GM12878 (cell line): ENCODE data around the gene CXCL14.

Source experiments
- BHLHE40 ChIP-seq, 2 experiments: fragments of 450-650 bp in 1 of 2; IDR thresholded peaks; 2 replicates each; pipeline ENCODE4 v1.6.1; 2011 to 2017; ENCODE audit warnings: low read depth in 2 of 2, borderline replicate concordance in 1 of 2, improper control_type of control experiment in 1 of 2, low read length in 1 of 2, mild to moderate bottlenecking in 1 of 2
- EP300 ChIP-seq, 2 experiments: fragments of 150-350 bp in 1 of 2; IDR thresholded peaks; 2 replicates each; pipeline ENCODE4 v1.6.1; 2011 to 2012; ENCODE audit warnings: low read depth in 2 of 2, low read length in 2 of 2, borderline replicate concordance in 1 of 2, improper control_type of control experiment in 1 of 2, inconsistent platforms in 1 of 2; ENCODE audit not compliant: control insufficient read depth in 1 of 2
- NFIC ChIP-seq: IDR thresholded peaks from 2 replicates; pipeline ENCODE4 v1.6.1; 2012; ENCODE audit warnings: low read depth, mild to moderate bottlenecking, inconsistent platforms, low read length, moderate library complexity
- NFYA ChIP-seq: IDR thresholded peaks from 2 replicates; pipeline ENCODE4 v1.6.1; 2011; ENCODE audit warnings: low read depth, mild to moderate bottlenecking, low read length, improper control_type of control experiment, borderline replicate concordance
- NFYB ChIP-seq: IDR thresholded peaks from 2 replicates; pipeline ENCODE4 v1.6.1; 2011; ENCODE audit warnings: low read depth, mild to moderate bottlenecking, low read length, improper control_type of control experiment, moderate library complexity; ENCODE audit not compliant: insufficient read depth
- POLR2A ChIP-seq: IDR thresholded peaks from 2 replicates; pipeline ENCODE4 v1.6.1; 2011; ENCODE audit warnings: low read depth, mild to moderate bottlenecking, low read length
- RAD21 ChIP-seq: IDR thresholded peaks from 2 replicates; pipeline ENCODE4 v1.6.1; 2011; ENCODE audit warnings: mild to moderate bottlenecking, low read depth, low read length, moderate library complexity; ENCODE audit not compliant: insufficient read depth
- SPI1 ChIP-seq: IDR thresholded peaks from 2 replicates; pipeline ENCODE4 v1.6.1; 2011; ENCODE audit warnings: low read depth, mild to moderate bottlenecking, low read length, moderate library complexity, borderline replicate concordance; ENCODE audit not compliant: insufficient read depth
- SRF ChIP-seq, 2 experiments: IDR thresholded peaks; 2 replicates each; pipeline ENCODE4 v1.6.1; 2011; ENCODE audit warnings: low read depth in 2 of 2, low read length in 2 of 2, mild to moderate bottlenecking in 1 of 2, moderate library complexity in 1 of 2
- TF ChIP-seq, protein P1 (sequence below), 3 experiments: IDR thresholded peaks in 2 of 3; conservative IDR thresholded peaks in 1 of 3; 2 replicates each; pipeline ENCODE4 v1.5.1; 2011; ENCODE audit warnings: low read depth in 3 of 3, low read length in 3 of 3, mild to moderate bottlenecking in 3 of 3, control low read depth in 2 of 3, moderate library complexity in 2 of 3, inconsistent platforms in 1 of 3, mixed read lengths in 1 of 3; ENCODE audit not compliant: control insufficient read depth in 2 of 3, insufficient read depth in 1 of 3; ENCODE audit errors: extremely low read depth in 1 of 3
- TF ChIP-seq, protein P2 (sequence below): fragments of 450-650 bp; IDR thresholded peaks from 2 replicates; pipeline ENCODE4 v1.6.1; 2016; ENCODE audit warnings: mild to moderate bottlenecking, moderate library complexity, borderline replicate concordance
- TF ChIP-seq, protein P3 (sequence below): IDR thresholded peaks from 2 replicates; pipeline ENCODE4 v1.6.1; 2012; ENCODE audit warnings: low read depth, low read length, improper control_type of control experiment
- TF ChIP-seq, protein P4 (sequence below): IDR thresholded peaks from 2 replicates; pipeline ENCODE4 v1.6.1; 2011; ENCODE audit warnings: mild to moderate bottlenecking, low read depth, low read length, moderate library complexity; ENCODE audit not compliant: insufficient replicate concordance
- TF ChIP-seq, protein P5 (sequence below): IDR thresholded peaks from 2 replicates; pipeline ENCODE4 v1.6.1; 2011; ENCODE audit warnings: low read depth, low read length, improper control_type of control experiment, borderline replicate concordance

DNA sequence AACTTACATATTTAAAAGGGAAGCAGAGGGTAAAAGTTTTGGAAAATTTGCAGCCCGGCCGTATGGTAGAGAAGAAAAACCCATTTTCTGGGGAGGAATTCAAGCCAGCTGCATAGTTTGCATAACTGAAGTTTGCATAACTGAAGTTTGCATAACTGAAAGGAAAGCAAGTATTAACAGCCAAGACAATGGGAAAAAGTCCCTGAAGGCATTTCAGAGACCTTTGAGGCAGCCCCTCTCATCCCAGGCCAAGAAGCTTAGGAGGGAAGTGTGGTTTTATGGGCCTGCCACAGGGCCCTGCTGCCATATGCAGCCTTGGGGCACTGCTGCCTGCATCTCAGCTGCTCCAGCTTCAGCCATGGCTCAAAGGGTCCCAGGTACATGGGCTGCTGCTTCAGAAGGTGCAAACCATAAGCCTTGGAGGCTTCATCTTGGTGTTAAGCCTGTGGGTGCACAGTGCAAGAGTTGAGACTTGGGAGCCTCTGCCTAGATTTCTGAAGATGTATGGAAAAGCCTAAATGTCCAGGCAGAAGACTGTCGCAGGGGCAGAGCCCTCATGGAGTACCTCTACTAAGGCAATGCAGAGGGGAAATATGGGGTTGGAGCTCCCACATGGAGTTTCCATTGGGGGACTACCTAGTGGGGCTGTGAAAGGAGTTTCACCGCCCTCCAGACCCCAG lies 36.9 kb upstream of the CXCL14 start:
- TF ChIP-seq BHLHE40 (IDR thresholded peaks at IDR 0.05; ENCODE audit: borderline replicate concordance in 1 of 2, low read depth in 2 of 2, low read length in 1 of 2) (no peak), NFYA (no peak), SPI1 (no peak), SRF (IDR thresholded peaks at IDR 0.05; ENCODE audit: low read depth in 2 of 2, low read length in 2 of 2) (no peak), POLR2A (no peak), RAD21 (no peak), NFYB (no peak), EP300 (IDR thresholded peaks at IDR 0.05; ENCODE audit: borderline replicate concordance in 1 of 2, control insufficient read depth in 1 of 2, low read depth in 2 of 2, low read length in 2 of 2) (no peak), NFIC (no peak)
- TF ChIP-seq, protein P1, sequence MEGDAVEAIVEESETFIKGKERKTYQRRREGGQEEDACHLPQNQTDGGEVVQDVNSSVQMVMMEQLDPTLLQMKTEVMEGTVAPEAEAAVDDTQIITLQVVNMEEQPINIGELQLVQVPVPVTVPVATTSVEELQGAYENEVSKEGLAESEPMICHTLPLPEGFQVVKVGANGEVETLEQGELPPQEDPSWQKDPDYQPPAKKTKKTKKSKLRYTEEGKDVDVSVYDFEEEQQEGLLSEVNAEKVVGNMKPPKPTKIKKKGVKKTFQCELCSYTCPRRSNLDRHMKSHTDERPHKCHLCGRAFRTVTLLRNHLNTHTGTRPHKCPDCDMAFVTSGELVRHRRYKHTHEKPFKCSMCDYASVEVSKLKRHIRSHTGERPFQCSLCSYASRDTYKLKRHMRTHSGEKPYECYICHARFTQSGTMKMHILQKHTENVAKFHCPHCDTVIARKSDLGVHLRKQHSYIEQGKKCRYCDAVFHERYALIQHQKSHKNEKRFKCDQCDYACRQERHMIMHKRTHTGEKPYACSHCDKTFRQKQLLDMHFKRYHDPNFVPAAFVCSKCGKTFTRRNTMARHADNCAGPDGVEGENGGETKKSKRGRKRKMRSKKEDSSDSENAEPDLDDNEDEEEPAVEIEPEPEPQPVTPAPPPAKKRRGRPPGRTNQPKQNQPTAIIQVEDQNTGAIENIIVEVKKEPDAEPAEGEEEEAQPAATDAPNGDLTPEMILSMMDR (IDR thresholded peaks at IDR 0.05 in 2 of 3, conservative IDR thresholded peaks at IDR 0.05 in 1 of 3; ENCODE audit: control insufficient read depth in 2 of 3, extremely low read depth in 1 of 3, insufficient read depth in 1 of 3, low read depth in 3 of 3, low read length in 3 of 3) = no peak
- TF ChIP-seq, protein P2, sequence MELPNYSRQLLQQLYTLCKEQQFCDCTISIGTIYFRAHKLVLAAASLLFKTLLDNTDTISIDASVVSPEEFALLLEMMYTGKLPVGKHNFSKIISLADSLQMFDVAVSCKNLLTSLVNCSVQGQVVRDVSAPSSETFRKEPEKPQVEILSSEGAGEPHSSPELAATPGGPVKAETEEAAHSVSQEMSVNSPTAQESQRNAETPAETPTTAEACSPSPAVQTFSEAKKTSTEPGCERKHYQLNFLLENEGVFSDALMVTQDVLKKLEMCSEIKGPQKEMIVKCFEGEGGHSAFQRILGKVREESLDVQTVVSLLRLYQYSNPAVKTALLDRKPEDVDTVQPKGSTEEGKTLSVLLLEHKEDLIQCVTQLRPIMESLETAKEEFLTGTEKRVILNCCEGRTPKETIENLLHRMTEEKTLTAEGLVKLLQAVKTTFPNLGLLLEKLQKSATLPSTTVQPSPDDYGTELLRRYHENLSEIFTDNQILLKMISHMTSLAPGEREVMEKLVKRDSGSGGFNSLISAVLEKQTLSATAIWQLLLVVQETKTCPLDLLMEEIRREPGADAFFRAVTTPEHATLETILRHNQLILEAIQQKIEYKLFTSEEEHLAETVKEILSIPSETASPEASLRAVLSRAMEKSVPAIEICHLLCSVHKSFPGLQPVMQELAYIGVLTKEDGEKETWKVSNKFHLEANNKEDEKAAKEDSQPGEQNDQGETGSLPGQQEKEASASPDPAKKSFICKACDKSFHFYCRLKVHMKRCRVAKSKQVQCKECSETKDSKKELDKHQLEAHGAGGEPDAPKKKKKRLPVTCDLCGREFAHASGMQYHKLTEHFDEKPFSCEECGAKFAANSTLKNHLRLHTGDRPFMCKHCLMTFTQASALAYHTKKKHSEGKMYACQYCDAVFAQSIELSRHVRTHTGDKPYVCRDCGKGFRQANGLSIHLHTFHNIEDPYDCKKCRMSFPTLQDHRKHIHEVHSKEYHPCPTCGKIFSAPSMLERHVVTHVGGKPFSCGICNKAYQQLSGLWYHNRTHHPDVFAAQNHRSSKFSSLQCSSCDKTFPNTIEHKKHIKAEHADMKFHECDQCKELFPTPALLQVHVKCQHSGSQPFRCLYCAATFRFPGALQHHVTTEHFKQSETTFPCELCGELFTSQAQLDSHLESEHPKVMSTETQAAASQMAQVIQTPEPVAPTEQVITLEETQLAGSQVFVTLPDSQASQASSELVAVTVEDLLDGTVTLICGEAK = no peak
- TF ChIP-seq, protein P3, sequence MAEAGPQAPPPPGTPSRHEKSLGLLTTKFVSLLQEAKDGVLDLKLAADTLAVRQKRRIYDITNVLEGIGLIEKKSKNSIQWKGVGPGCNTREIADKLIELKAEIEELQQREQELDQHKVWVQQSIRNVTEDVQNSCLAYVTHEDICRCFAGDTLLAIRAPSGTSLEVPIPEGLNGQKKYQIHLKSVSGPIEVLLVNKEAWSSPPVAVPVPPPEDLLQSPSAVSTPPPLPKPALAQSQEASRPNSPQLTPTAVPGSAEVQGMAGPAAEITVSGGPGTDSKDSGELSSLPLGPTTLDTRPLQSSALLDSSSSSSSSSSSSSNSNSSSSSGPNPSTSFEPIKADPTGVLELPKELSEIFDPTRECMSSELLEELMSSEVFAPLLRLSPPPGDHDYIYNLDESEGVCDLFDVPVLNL = no peak
- TF ChIP-seq, protein P4, sequence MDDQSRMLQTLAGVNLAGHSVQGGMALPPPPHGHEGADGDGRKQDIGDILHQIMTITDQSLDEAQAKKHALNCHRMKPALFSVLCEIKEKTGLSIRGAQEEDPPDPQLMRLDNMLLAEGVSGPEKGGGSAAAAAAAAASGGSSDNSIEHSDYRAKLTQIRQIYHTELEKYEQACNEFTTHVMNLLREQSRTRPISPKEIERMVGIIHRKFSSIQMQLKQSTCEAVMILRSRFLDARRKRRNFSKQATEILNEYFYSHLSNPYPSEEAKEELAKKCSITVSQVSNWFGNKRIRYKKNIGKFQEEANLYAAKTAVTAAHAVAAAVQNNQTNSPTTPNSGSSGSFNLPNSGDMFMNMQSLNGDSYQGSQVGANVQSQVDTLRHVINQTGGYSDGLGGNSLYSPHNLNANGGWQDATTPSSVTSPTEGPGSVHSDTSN = no peak
- TF ChIP-seq, protein P5, sequence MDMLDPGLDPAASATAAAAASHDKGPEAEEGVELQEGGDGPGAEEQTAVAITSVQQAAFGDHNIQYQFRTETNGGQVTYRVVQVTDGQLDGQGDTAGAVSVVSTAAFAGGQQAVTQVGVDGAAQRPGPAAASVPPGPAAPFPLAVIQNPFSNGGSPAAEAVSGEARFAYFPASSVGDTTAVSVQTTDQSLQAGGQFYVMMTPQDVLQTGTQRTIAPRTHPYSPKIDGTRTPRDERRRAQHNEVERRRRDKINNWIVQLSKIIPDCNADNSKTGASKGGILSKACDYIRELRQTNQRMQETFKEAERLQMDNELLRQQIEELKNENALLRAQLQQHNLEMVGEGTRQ = no peak
